ENCODE measurements around the gene PXYLP1. TPM values are rescaled to one million over a fixed set of nuclear protein-coding genes. Genes with fewer than 3 reads are reported as not detected.

Gene PXYLP1
- total RNA-seq, 1 donor from 2014 or later = 13.5 TPM

- ATAC-seq (no peak), DNase-seq (ENCODE audit: low spot score) (no peak)
- intact Hi-C loops (cut with DNase I) = no loop called here
Observed at GRCh38 chr3:141225939-141226338, 5.7 kb upstream of the PXYLP1 start.

GRCh38 chr3:141227216-141227615 lies 4.4 kb upstream of the PXYLP1 start:
- DNase-seq (ENCODE audit: low spot score) = no peak
- intact Hi-C loops (cut with DNase I) = no loop called here
- no peak for ATAC-seq

GRCh38 chr3:141227752-141228151 lies 3.9 kb upstream of the PXYLP1 start:
- ATAC-seq (no peak), DNase-seq (ENCODE audit: low spot score) (no peak)
- intact Hi-C loops (cut with DNase I) = no loop called here

- intact Hi-C loops (cut with DNase I) = no loop called here
- DNase-seq (ENCODE audit: low spot score) (no peak), ATAC-seq (no peak)
Observed at GRCh38 chr3:141228395-141228794, 3.2 kb upstream of the PXYLP1 start.

GRCh38 chr3:141229132-141229531 lies 2.5 kb upstream of the PXYLP1 start:
- ATAC-seq = no peak
- no peak for DNase-seq (ENCODE audit: low spot score)
- intact Hi-C loops (cut with DNase I) = no loop called here

- intact Hi-C loops (cut with DNase I) = no loop called here
- no peak for DNase-seq (ENCODE audit: low spot score)
- ATAC-seq = no peak
Observed at GRCh38 chr3:141230293-141230692, 1.3 kb upstream of the PXYLP1 start.

- DNase-seq (ENCODE audit: low spot score) = peak; percentile 82
- intact Hi-C loops (cut with DNase I) = no loop called here
- ATAC-seq = peak; percentile 23
Observed at GRCh38 chr3:141231952-141232823, 563 bp downstream of the PXYLP1 start.

- ATAC-seq (no peak), DNase-seq (ENCODE audit: low spot score) (no peak)
- intact Hi-C loops (cut with DNase I) = no loop called here
Observed at GRCh38 chr3:141233457-141234161, 2.0 kb downstream of the PXYLP1 start.

- intact Hi-C loops (cut with DNase I) = no loop called here
- DNase-seq (ENCODE audit: low spot score) = no peak
- ATAC-seq = no peak
Observed at GRCh38 chr3:141234283-141234682, 2.7 kb downstream of the PXYLP1 start.

GRCh38 chr3:141235661-141236171 lies 4.1 kb downstream of the PXYLP1 start:
- DNase-seq (ENCODE audit: low spot score) (no peak), ATAC-seq (no peak)
- intact Hi-C loops (cut with DNase I) = no loop called here

GRCh38 chr3:141236361-141236760 lies 4.7 kb downstream of the PXYLP1 start:
- DNase-seq (ENCODE audit: low spot score) (no peak), ATAC-seq (no peak)
- intact Hi-C loops (cut with DNase I) = no loop called here

GRCh38 chr3:141237701-141238521 lies 6.3 kb downstream of the PXYLP1 start:
- intact Hi-C loops (cut with DNase I) = no loop called here
- DNase-seq (ENCODE audit: low spot score) (no peak), ATAC-seq (no peak)

- intact Hi-C loops (cut with DNase I) = no loop called here
Observed at GRCh38 chr3:141239511-141240281, 8.1 kb downstream of the PXYLP1 start.

GRCh38 chr3:141240286-141240685 lies 8.7 kb downstream of the PXYLP1 start:
- peak; percentile 22 for ATAC-seq
- no peak for DNase-seq (ENCODE audit: low spot score)
- intact Hi-C loops (cut with DNase I) = no loop called here

More at GRCh38 chr3:141239511-141240281, 8.1 kb downstream of the PXYLP1 start:
- ATAC-seq (no peak), DNase-seq (ENCODE audit: low spot score) (no peak)

GRCh38 chr3:141240687-141241615 lies 9.3 kb downstream of the PXYLP1 start:
- ATAC-seq = peak; percentile 74

GRCh38 chr3:141241616-141242376 lies 10.2 kb downstream of the PXYLP1 start:
- peak; percentile 36 for ATAC-seq

More at GRCh38 chr3:141240687-141241615, 9.3 kb downstream of the PXYLP1 start:
- intact Hi-C loops (cut with DNase I) = no loop called here
- no peak for DNase-seq (ENCODE audit: low spot score)

More at GRCh38 chr3:141241616-141242376, 10.2 kb downstream of the PXYLP1 start:
- no peak for DNase-seq (ENCODE audit: low spot score)
- intact Hi-C loops (cut with DNase I) = no loop called here
